WTC11 (cell line): ENCODE measurements around the gene HSDL1. TPM values are rescaled to one million over a fixed set of nuclear protein-coding genes. Genes with fewer than 3 reads are reported as not detected.

ENCODE experiments used
- ATAC-seq: fragments of 200-7000 bp; cut with Tn5 transposase; 2 replicates; pipeline ENCODE4 v1.10.0; 2021; ENCODE audit warnings: mild to moderate bottlenecking, moderate library complexity
- CTCF ChIA-PET: fragments of 300-600 bp; sonication (Branson Sonifier 250); formaldehyde crosslinking; loops from one replicate; lab custom pipeline; 2021; ENCODE audit warnings: antibody characterized with exemption; lab: Charles Lee
- POLR2A ChIA-PET: fragments of 350-600 bp; sonication (Branson Sonifier 250); formaldehyde crosslinking; loops from one replicate; lab custom pipeline; 2021; ENCODE audit warnings: antibody characterized with exemption; lab: Charles Lee
- DNase-seq: peaks from one replicate; pipeline ENCODE4 v3.0.0; 2021; ENCODE audit warnings: low spot score
- H3K27ac Mint-ChIP-seq: 2 replicates; pipeline ENCODE4 v1.8.0; 2021; ENCODE audit warnings: mixed read lengths
- H3K27me3 Mint-ChIP-seq: 2 replicates; pipeline ENCODE4 v1.8.0; 2021; ENCODE audit warnings: low read depth, mild to moderate bottlenecking, moderate library complexity, mixed read lengths
- H3K36me3 Mint-ChIP-seq: 2 replicates; pipeline ENCODE4 v1.8.0; 2021; ENCODE audit warnings: mixed read lengths
- H3K4me1 Mint-ChIP-seq: 2 replicates; pipeline ENCODE4 v1.8.0; 2022; ENCODE audit warnings: mixed read lengths
- H3K4me3 Mint-ChIP-seq: 2 replicates; pipeline ENCODE4 v1.8.0; 2021; ENCODE audit warnings: mild to moderate bottlenecking, moderate library complexity, mixed read lengths
- H3K9me3 Mint-ChIP-seq: 2 replicates; pipeline ENCODE4 v1.8.0; 2021; ENCODE audit warnings: mixed read lengths
- AFF4 ChIP-seq: sonication (generic); formaldehyde crosslinking; IDR thresholded peaks from 2 replicates; pipeline ENCODE4 v1.8.1; 2023; ENCODE audit warnings: mild to moderate bottlenecking, missing genetic modification reagents, borderline replicate concordance
- CBFB ChIP-seq: sonication (generic); formaldehyde crosslinking; IDR thresholded peaks from 2 replicates; pipeline ENCODE4 v1.8.1; 2022; ENCODE audit warnings: mild to moderate bottlenecking, low read depth, missing genetic modification reagents
- CREM ChIP-seq: sonication (generic); formaldehyde crosslinking; IDR thresholded peaks from 2 replicates; pipeline ENCODE4 v1.8.1; 2022; ENCODE audit warnings: mild to moderate bottlenecking, missing genetic modification reagents, moderate library complexity
- E2F1 ChIP-seq: sonication (generic); formaldehyde crosslinking; IDR thresholded peaks from 2 replicates; pipeline ENCODE4 v1.8.0; 2022; ENCODE audit warnings: mild to moderate bottlenecking, missing genetic modification reagents
- ERG ChIP-seq: fragments of 250-450 bp; sonication (Bioruptor Pico); IDR thresholded peaks from 2 replicates; pipeline ENCODE4 v1.8.0; 2021; ENCODE audit warnings: mild to moderate bottlenecking
- FOXK1 ChIP-seq: sonication (generic); formaldehyde crosslinking; IDR thresholded peaks from 2 replicates; pipeline ENCODE4 v1.8.0; 2022; ENCODE audit warnings: mild to moderate bottlenecking, moderate library complexity, missing genetic modification reagents
- IRF1 ChIP-seq: sonication (generic); formaldehyde crosslinking; IDR thresholded peaks from 2 replicates; pipeline ENCODE4 v1.8.0; 2023; ENCODE audit warnings: missing genetic modification reagents
- IRF2 ChIP-seq: sonication (generic); formaldehyde crosslinking; IDR thresholded peaks from 2 replicates; pipeline ENCODE4 v1.8.0; 2022; ENCODE audit warnings: low read depth, missing genetic modification reagents, borderline replicate concordance
- JUN ChIP-seq: sonication (generic); formaldehyde crosslinking; IDR thresholded peaks from 2 replicates; pipeline ENCODE4 v1.8.0; 2023; ENCODE audit warnings: mild to moderate bottlenecking, missing genetic modification reagents
- NR1H2 ChIP-seq: sonication (generic); formaldehyde crosslinking; IDR thresholded peaks from 2 replicates; pipeline ENCODE4 v1.9.0; 2021; ENCODE audit warnings: mild to moderate bottlenecking, moderate library complexity, missing genetic modification reagents
- NR3C1 ChIP-seq: sonication (generic); formaldehyde crosslinking; conservative IDR thresholded peaks from 2 replicates; pipeline ENCODE4 v1.8.1; 2023; ENCODE audit warnings: low read depth, mild to moderate bottlenecking, missing genetic modification reagents
- PRRX2 ChIP-seq: fragments of 250-450 bp; sonication (Bioruptor Pico); IDR thresholded peaks from 2 replicates; pipeline ENCODE4 v1.8.0; 2021; ENCODE audit warnings: mild to moderate bottlenecking
- RORB ChIP-seq: fragments of 250-450 bp; sonication (Bioruptor Pico); IDR thresholded peaks from 2 replicates; pipeline ENCODE4 v1.9.0; 2021; ENCODE audit warnings: mild to moderate bottlenecking
- SMAD3 ChIP-seq: sonication (generic); formaldehyde crosslinking; IDR thresholded peaks from 2 replicates; pipeline ENCODE4 v1.8.0; 2022; ENCODE audit warnings: missing genetic modification reagents, mild to moderate bottlenecking, borderline replicate concordance
- SP1 ChIP-seq: sonication (generic); formaldehyde crosslinking; conservative IDR thresholded peaks from 2 replicates; pipeline ENCODE4 v1.8.1; 2022; ENCODE audit warnings: missing genetic modification reagents
- TEAD1 ChIP-seq: sonication (generic); formaldehyde crosslinking; IDR thresholded peaks from 2 replicates; pipeline ENCODE4 v1.8.0; 2022; ENCODE audit warnings: mild to moderate bottlenecking, missing genetic modification reagents
- ZBTB43 ChIP-seq: sonication (generic); formaldehyde crosslinking; IDR thresholded peaks from 2 replicates; pipeline ENCODE4 v1.8.1; 2023; ENCODE audit warnings: mild to moderate bottlenecking, missing genetic modification reagents
- ZNF121 ChIP-seq: sonication (generic); formaldehyde crosslinking; IDR thresholded peaks from 2 replicates; pipeline ENCODE4 v1.8.0; 2023; ENCODE audit warnings: missing genetic modification reagents
- ZNF232 ChIP-seq: sonication (generic); formaldehyde crosslinking; IDR thresholded peaks from 2 replicates; pipeline ENCODE4 v1.8.0; 2022; ENCODE audit warnings: mild to moderate bottlenecking, missing genetic modification reagents
- ZNF263 ChIP-seq: sonication (generic); formaldehyde crosslinking; IDR thresholded peaks from 2 replicates; pipeline ENCODE4 v1.8.1; 2022; ENCODE audit warnings: low read depth, mild to moderate bottlenecking, moderate library complexity, missing genetic modification reagents
- ZNF396 ChIP-seq: fragments of 250-450 bp; sonication (Bioruptor Pico); IDR thresholded peaks from 2 replicates; pipeline ENCODE4 v1.8.0; 2021; ENCODE audit warnings: mild to moderate bottlenecking, moderate library complexity, borderline replicate concordance
- ZNF416 ChIP-seq: fragments of 250-450 bp; sonication (Bioruptor Pico); IDR thresholded peaks from 2 replicates; pipeline ENCODE4 v1.9.0; 2021; ENCODE audit warnings: mild to moderate bottlenecking, inconsistent platforms
- ZNF423 ChIP-seq: fragments of 250-450 bp; sonication (Bioruptor Pico); IDR thresholded peaks from 2 replicates; pipeline ENCODE4 v2.1.2; 2022; ENCODE audit warnings: mild to moderate bottlenecking, moderate library complexity
- total RNA-seq: library from RNA; stranded (reverse); gene quantifications from 3 replicates; pipeline ENCODE4 v1.2.3, GENCODE V29; 2021

HSDL1 gene
- total RNA-seq, 1 experiment from 2014 or later, result 48.6 TPM

GRCh38 chr16:84093879-84094270 lies 51.1 kb downstream of the HSDL1 start:
- Mint-ChIP-seq H3K4me3 (no peak overlapping the region), H3K36me3 (peaks cover 59% of the 10 kb centered on the region), H3K9me3 (no peaks in the 10 kb centered on the region), H3K4me1 (no peaks in the 10 kb centered on the region), H3K27ac (no peak overlapping the region), H3K27me3 (no peaks in the 10 kb centered on the region)
- no peak for TF ChIP-seq ZNF263 (CRISPR knock-in tag)
- TF ChIP-seq CREM (CRISPR knock-in tag), result no peak
- TF ChIP-seq JUN (CRISPR knock-in tag), result no peak
- no peak for TF ChIP-seq E2F1 (CRISPR knock-in tag)
- TF ChIP-seq FOXK1 (CRISPR knock-in tag), result no peak
- no peak for TF ChIP-seq IRF1 (CRISPR knock-in tag)
- no peak for TF ChIP-seq IRF2 (CRISPR knock-in tag)
- no peak for TF ChIP-seq ZNF121 (CRISPR knock-in tag)
- TF ChIP-seq CBFB (CRISPR knock-in tag), result no peak
- no peak for TF ChIP-seq NR3C1 (CRISPR knock-in tag)
- TF ChIP-seq PRRX2 (CRISPR knock-in tag), result no peak
- TF ChIP-seq ZNF232 (CRISPR knock-in tag), result no peak
- TF ChIP-seq ERG (CRISPR knock-in tag), result no peak
- ATAC-seq (no peak), DNase-seq (no peak)
- ChIA-PET POLR2A (no interaction called here), CTCF (no interaction called here)

GRCh38 chr16:84093120-84093878 lies 51.7 kb downstream of the HSDL1 start:
- Mint-ChIP-seq H3K36me3 (peaks cover 61% of the 10 kb centered on the region), H3K9me3 (no peaks in the 10 kb centered on the region), H3K27ac (no peak overlapping the region), H3K4me1 (no peaks in the 10 kb centered on the region), H3K27me3 (no peaks in the 10 kb centered on the region), H3K4me3 (no peak overlapping the region)
- TF ChIP-seq SMAD3 (CRISPR knock-in tag), result no peak
- no peak for TF ChIP-seq IRF2 (CRISPR knock-in tag)
- no peak for TF ChIP-seq NR1H2
- no peak for TF ChIP-seq SP1 (CRISPR knock-in tag)
- no peak for TF ChIP-seq JUN (CRISPR knock-in tag)
- TF ChIP-seq ZNF416 (CRISPR knock-in tag), result no peak
- no peak for TF ChIP-seq ZBTB43 (CRISPR knock-in tag)
- ATAC-seq (no peak), DNase-seq (no peak)
- POLR2A ChIA-PET, result no interaction called here
- CTCF ChIA-PET, result interaction anchor here (1.3 to 1.5 kb wide), 2 partner anchors 27 to 94 kb away, joined by 4 read pairs; partner anchors contain the start of gene TAF1C

- CTCF ChIA-PET, result interaction anchor here (1.5 kb wide), 1 partner anchor 95 kb away, joined by 4 read pairs; the partner anchor contains the start of gene TAF1C
- TF ChIP-seq TEAD1 (no peak), ZNF423 (CRISPR knock-in tag) (no peak), PRRX2 (CRISPR knock-in tag) (no peak), ZNF396 (CRISPR knock-in tag) (no peak), RORB (CRISPR knock-in tag) (no peak), AFF4 (CRISPR knock-in tag) (no peak)
Measured at GRCh38 chr16:84091460-84091859, 53.5 kb downstream of the HSDL1 start.

More at GRCh38 chr16:84091460-84091859, 53.5 kb downstream of the HSDL1 start:
- Mint-ChIP-seq H3K4me3 (no peak overlapping the region), H3K4me1 (no peaks in the 10 kb centered on the region), H3K9me3 (no peaks in the 10 kb centered on the region), H3K27me3 (no peaks in the 10 kb centered on the region), H3K36me3 (peaks cover 60% of the 10 kb centered on the region), H3K27ac (no peak overlapping the region)
- ATAC-seq (no peak), DNase-seq (no peak)
- POLR2A ChIA-PET, result no interaction called here
